ENCODE results near the gene MTRFR.

Gene MTRFR

DNA sequence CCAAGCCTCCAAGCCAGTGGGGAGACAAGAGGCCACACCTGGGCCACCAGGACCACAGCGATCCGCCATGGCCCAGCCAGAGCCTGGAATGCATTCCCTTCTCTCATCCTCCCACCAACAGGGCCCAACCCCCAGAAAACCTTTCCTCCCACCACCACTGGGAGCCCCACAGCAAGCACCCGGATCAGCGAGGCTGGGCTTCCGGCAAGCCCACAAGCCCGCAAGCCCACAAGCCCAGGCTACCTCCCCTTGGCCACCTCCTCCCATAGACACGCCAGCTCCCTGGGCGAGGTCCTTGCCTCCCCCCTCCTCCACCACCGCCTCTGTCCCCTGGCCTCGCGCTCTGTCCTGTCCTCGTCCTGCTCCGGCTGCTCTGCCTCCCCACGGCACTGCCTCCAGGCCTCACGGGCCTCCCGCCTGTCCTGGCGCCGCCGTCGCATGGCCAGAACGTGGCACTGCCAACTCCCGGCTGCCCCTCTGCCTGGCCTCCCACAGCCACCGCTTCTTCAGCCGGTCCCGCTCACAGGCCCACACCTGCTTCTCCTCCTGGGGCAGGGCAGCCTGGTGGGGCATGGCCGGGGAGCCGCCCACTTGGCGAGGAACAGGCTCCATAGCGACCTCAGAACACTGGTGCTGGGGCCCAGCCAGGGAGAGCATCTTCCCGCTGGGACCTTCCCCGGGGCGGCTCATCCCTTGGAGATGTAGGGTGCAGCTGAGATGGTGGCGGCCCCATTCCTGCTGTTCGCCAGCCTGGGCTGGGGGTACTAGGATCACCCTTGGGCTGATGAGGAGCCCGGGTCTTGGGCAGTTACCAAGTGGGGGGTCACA, 32.8 kb downstream of the MTRFR start:
- TF ChIP-seq, protein P1, sequence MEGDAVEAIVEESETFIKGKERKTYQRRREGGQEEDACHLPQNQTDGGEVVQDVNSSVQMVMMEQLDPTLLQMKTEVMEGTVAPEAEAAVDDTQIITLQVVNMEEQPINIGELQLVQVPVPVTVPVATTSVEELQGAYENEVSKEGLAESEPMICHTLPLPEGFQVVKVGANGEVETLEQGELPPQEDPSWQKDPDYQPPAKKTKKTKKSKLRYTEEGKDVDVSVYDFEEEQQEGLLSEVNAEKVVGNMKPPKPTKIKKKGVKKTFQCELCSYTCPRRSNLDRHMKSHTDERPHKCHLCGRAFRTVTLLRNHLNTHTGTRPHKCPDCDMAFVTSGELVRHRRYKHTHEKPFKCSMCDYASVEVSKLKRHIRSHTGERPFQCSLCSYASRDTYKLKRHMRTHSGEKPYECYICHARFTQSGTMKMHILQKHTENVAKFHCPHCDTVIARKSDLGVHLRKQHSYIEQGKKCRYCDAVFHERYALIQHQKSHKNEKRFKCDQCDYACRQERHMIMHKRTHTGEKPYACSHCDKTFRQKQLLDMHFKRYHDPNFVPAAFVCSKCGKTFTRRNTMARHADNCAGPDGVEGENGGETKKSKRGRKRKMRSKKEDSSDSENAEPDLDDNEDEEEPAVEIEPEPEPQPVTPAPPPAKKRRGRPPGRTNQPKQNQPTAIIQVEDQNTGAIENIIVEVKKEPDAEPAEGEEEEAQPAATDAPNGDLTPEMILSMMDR (IDR thresholded peaks at IDR 0.05; ENCODE audit: insufficient read depth, low read length), result no peak
- no peak for TF ChIP-seq GABPA (IDR thresholded peaks at IDR 0.05; ENCODE audit: low read depth)
- Histone ChIP-seq H3K27ac (replicated peaks) (no peak overlapping the region), H3K4me3 (replicated peaks; ENCODE audit: insufficient read depth, low read length) (no peak overlapping the region), H3K27me3 (ENCODE audit: insufficient read depth, poor library complexity, severe bottlenecking) (no peaks in the 10 kb centered on the region)
- no peak for DNase-seq (ENCODE audit: low read depth in 1 of 2, low spot score in 1 of 2)

GRCh38 chr12:123266679-123267277, 33.5 kb downstream of the MTRFR start:
- H3K27ac ChIP-seq (replicated peaks), result no peak overlapping the region
- no peak for DNase-seq (ENCODE audit: low read depth in 1 of 2, low spot score in 1 of 2)
- H3K4me3 ChIP-seq (replicated peaks; ENCODE audit: insufficient read depth, low read length), result no peak overlapping the region
- TF ChIP-seq SPI1 (IDR thresholded peaks at IDR 0.05; ENCODE audit: borderline replicate concordance, low read depth) (no peak), REST (IDR thresholded peaks at IDR 0.05; ENCODE audit: insufficient replicate concordance, low read depth) (no peak), GABPA (IDR thresholded peaks at IDR 0.05; ENCODE audit: low read depth) (no peak), POLR2AphosphoS5 (IDR thresholded peaks at IDR 0.05; ENCODE audit: low read depth) (no peak)
- TF ChIP-seq, protein P1 (IDR thresholded peaks at IDR 0.05; ENCODE audit: insufficient read depth, low read length), result no peak
- no peaks in the 10 kb centered on the region for H3K27me3 ChIP-seq (ENCODE audit: insufficient read depth, poor library complexity, severe bottlenecking)

DNA sequence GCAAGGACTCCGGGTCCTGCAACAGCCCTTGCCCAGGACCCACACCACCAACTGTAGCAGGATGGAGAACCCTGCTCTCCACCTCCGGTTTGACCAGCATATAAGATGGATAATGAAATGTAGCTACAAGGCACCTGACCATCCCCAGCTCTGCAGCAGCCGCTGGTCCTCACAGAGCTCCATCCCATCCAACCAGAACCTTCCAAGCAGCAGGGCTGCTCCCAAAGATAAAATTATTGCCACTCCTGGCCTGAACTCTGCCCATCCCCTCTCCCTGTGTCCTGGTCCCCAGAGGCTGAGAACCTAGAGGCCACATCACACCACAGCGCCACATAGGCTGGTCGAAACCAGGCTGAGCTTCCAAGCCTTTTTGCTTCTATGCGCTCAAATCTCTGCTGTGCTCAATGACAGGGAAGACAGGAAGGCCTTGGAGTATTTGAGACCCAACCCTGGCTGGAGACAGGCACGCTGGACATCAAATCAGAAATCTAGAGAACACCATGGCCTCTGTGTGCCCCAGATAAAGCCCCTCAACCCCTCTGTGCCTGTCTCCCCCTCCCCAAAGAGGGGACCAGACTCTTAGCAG, 34.2 kb downstream of the MTRFR start:
- no peak for DNase-seq (ENCODE audit: low read depth in 1 of 2, low spot score in 1 of 2)
- Histone ChIP-seq H3K4me3 (replicated peaks; ENCODE audit: insufficient read depth, low read length) (no peak overlapping the region), H3K27me3 (ENCODE audit: insufficient read depth, poor library complexity, severe bottlenecking) (no peaks in the 10 kb centered on the region), H3K27ac (replicated peaks) (peak overlapping the region; percentile 38)
- TF ChIP-seq POLR2AphosphoS5 (IDR thresholded peaks at IDR 0.05; ENCODE audit: low read depth) (no peak), REST (IDR thresholded peaks at IDR 0.05; ENCODE audit: insufficient replicate concordance, low read depth) (no peak), GABPA (IDR thresholded peaks at IDR 0.05; ENCODE audit: low read depth) (no peak), SPI1 (IDR thresholded peaks at IDR 0.05; ENCODE audit: borderline replicate concordance, low read depth) (no peak)
- TF ChIP-seq, protein P1 (IDR thresholded peaks at IDR 0.05; ENCODE audit: insufficient read depth, low read length), result no peak
